Activated CD8-positive, alpha-beta memory T cell treated with anti-CD3 and anti-CD28 coated beads, Interleukin-2, amount 50 U/mL, for 4 hours (primary cell): Measurements from ENCODE around the gene AADACL4.

Experiments
- DNase-seq: peaks from one replicate; pipeline ENCODE4 v3.0.0-alpha.2; 2020

AADACL4 gene

DNA sequence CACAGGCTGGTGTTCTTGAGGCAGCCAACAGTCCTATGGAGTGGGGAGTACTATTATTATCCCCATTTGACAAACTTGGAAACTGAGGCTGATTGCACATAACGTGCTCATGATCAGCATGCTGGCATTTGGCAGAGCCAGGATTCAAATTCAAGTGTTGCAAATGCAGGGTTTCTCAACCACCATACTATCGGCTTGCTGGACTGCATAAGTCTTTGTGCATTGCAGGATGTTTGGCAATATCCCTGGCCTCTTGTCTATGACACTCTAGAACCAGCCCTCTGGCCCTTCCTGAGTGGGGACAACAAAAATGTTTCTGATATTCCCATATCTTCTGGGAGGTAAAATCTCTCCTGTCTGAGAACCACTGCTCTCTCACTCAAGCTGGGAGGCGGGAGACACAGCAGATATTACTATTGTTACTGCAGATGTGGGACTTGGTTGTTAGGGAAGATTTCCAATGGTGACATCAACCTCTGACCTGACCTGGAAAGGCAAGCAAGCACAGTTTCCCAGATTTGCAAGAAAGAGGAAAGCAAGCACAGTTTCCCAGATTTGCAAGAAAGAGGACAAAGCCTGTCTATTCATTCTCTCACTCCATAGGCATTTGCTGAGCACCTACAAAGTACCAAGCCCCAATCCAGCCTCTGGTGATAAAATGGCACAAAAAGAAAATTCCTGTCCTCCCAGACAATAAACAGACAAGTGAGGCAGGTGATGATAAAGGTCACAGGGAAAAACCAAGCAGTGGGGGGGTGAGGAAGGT, 71.0 kb downstream of the AADACL4 start:
- DNase-seq = no peak

DNA sequence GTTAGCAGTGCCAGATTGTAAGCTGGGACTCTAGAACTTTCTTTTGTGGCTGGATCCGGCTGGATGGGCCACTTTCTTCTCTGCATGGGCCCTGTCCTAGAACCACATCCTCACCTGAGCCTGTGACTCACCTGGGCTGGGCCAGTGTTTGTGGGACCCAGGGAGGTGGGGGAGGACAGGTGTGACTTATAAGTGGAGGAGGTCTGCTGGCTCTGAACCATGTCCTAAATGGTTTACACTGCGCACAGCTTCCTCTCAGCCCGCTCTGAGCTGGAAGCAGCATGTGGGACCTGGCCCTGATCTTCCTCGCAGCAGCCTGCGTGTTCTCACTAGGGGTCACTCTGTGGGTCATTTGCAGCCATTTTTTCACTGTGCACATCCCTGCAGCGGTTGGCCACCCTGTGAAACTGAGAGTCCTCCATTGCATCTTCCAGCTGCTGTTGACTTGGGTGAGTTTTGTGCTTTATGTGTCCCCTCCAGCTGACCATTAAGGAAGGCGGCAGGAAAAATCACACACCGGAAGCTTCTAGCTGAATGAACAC, 72.1 kb downstream of the AADACL4 start, which contains the start of gene AADACL3:
Gene AADACL3 (plus strand): TSS at position 215 of the 542 bp plus-strand sequence. CDS start 67 bp downstream, at position 282.
- no peak for DNase-seq
